Activated B cell treated with CpG ODN at 0.5 μM for 24 hours (primary cell): ENCODE data around the gene TNFSF11. TPM values are rescaled to one million over a fixed set of nuclear protein-coding genes. Genes with fewer than 3 reads are reported as not detected.

ENCODE experiments used
- ATAC-seq: fragments of 200-7000 bp; cut with Tn5 transposase; one replicate; pipeline ENCODE4 v1.10.0; 2021; ENCODE audit warnings: low read depth, mild to moderate bottlenecking, moderate library complexity
- CTCF ChIA-PET: fragments of 350-600 bp; sonication (Branson Sonifier 250); formaldehyde crosslinking; loops from one replicate; lab custom pipeline; 2021; ENCODE audit warnings: antibody characterized with exemption; lab: Charles Lee
- POLR2A ChIA-PET: fragments of 350-600 bp; sonication (Branson Sonifier 250); formaldehyde crosslinking; loops from one replicate; lab custom pipeline; 2021; ENCODE audit warnings: antibody characterized with exemption; lab: Charles Lee
- DNase-seq: peaks from one replicate; pipeline ENCODE4 v3.0.0; 2022
- H3K27ac Mint-ChIP-seq: one replicate; pipeline ENCODE4 v1.8.0; 2020; ENCODE audit warnings: mixed read lengths
- H3K27me3 Mint-ChIP-seq: one replicate; pipeline ENCODE4 v1.8.0; 2021; ENCODE audit warnings: mixed read lengths
- H3K36me3 Mint-ChIP-seq: one replicate; pipeline ENCODE4 v1.8.0; 2021; ENCODE audit warnings: low read depth, mixed read lengths
- H3K4me1 Mint-ChIP-seq: one replicate; pipeline ENCODE4 v1.8.0; 2021; ENCODE audit warnings: mixed read lengths
- H3K4me3 Mint-ChIP-seq: one replicate; pipeline ENCODE4 v1.8.0; 2020; ENCODE audit warnings: mild to moderate bottlenecking, mixed read lengths
- H3K9me3 Mint-ChIP-seq: one replicate; pipeline ENCODE4 v1.8.0; 2020; ENCODE audit warnings: mixed read lengths
- intact Hi-C: fragments of 100-400 bp; cut with micrococcal nuclease; formaldehyde crosslinking; loops from one replicate; pipeline ENCODE4 v1.15.1; 2024
- total RNA-seq: library from RNA; stranded (reverse); gene quantifications from 2 replicates; pipeline ENCODE4 v1.2.3, GENCODE V29; 2022
- TF ChIP-seq, protein P1 (sequence below): fragments of 200-600 bp; IDR thresholded peaks from one replicate; pipeline ENCODE4 v1.8.0; 2022; ENCODE audit warnings: antibody characterized with exemption, mild to moderate bottlenecking

Gene TNFSF11
- total RNA-seq, 1 donor from 2014 or later = 0.60 TPM

DNA sequence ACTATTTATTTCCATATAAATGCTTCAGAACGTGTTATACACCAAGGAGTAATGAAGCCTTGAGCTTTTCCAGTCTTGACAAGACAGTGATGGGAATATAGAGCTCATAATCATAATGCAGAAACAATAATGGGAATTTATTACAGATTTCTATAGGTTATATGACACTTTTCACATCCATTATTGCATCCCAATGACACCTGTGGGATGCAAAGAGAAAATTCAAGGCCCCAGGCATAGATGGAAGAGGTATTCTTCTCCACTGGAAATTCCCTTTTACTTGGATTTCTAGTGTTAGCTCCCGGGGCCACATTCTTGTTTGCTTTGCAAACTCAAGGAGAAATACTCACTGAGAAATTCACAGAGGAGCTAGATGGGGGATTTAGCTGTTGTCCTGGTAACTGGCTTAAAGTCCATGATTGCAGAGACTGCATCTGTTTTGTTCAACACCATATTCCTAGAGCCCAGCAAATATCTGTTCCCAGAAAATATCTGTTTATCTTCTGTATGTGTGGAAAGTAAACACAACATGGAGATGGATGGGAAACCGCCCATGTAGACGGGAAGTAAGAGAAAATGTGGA is 30.6 kb upstream of the TNFSF11 start:
- H3K4me1 Mint-ChIP-seq = no peaks in the 10 kb centered on the region
- no peak overlapping the region for H3K4me3 Mint-ChIP-seq
- no peaks in the 10 kb centered on the region for H3K36me3 Mint-ChIP-seq
- no peak for ATAC-seq
- ChIA-PET POLR2A (interaction anchor here (0.6 kb wide), 1 partner anchor 184 kb away, joined by 3 read pairs; no protein-coding TSS in a partner anchor), CTCF (no interaction called here)
- no peak overlapping the region for H3K27ac Mint-ChIP-seq
- TF ChIP-seq, protein P1, sequence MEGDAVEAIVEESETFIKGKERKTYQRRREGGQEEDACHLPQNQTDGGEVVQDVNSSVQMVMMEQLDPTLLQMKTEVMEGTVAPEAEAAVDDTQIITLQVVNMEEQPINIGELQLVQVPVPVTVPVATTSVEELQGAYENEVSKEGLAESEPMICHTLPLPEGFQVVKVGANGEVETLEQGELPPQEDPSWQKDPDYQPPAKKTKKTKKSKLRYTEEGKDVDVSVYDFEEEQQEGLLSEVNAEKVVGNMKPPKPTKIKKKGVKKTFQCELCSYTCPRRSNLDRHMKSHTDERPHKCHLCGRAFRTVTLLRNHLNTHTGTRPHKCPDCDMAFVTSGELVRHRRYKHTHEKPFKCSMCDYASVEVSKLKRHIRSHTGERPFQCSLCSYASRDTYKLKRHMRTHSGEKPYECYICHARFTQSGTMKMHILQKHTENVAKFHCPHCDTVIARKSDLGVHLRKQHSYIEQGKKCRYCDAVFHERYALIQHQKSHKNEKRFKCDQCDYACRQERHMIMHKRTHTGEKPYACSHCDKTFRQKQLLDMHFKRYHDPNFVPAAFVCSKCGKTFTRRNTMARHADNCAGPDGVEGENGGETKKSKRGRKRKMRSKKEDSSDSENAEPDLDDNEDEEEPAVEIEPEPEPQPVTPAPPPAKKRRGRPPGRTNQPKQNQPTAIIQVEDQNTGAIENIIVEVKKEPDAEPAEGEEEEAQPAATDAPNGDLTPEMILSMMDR = no peak
- no peak for DNase-seq
- H3K27me3 Mint-ChIP-seq = no peaks in the 10 kb centered on the region
- intact Hi-C loops = no loop called here
- no peaks in the 10 kb centered on the region for H3K9me3 Mint-ChIP-seq

DNA sequence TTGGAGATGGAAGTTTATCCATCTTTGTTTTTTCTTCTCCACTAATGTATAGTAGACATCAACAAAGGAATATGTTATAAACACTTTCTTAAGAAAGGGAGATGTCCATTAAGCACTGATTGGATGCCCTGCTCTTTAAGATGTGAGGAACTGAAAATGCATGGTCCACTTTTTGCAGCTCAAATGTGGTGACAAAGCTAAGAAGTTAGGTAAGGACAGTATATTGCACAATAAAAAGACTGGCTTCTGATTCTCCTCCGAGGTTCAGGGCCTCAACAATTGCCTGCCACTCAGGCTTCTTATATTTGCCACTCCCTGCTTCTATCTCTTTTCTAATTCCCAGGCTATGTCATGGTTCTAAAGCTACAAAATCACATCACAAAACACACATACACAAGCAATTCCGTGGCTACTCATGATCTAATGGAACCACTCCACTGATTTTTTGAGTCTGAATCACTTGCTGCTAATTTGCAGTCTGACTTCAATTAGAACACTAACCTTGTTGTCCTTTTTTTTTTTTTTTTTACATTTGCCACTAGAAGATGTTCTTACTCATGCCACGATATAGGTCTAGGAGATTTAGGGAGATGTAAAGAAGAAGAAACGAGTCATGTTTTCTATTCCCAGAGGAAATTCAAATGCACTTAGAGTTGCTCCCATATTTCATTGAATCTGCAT is 29.6 kb upstream of the TNFSF11 start:
- TF ChIP-seq, protein P1 = no peak
- intact Hi-C loops = no loop called here
- no peaks in the 10 kb centered on the region for H3K9me3 Mint-ChIP-seq
- CTCF ChIA-PET = no interaction called here
- H3K4me1 Mint-ChIP-seq = peaks cover 11% of the 10 kb centered on the region
- ATAC-seq (no peak), DNase-seq (no peak)
- H3K27me3 Mint-ChIP-seq = no peaks in the 10 kb centered on the region
- H3K36me3 Mint-ChIP-seq = no peaks in the 10 kb centered on the region
- no peak overlapping the region for H3K4me3 Mint-ChIP-seq
- POLR2A ChIA-PET = no interaction called here
- H3K27ac Mint-ChIP-seq = no peak overlapping the region

DNA sequence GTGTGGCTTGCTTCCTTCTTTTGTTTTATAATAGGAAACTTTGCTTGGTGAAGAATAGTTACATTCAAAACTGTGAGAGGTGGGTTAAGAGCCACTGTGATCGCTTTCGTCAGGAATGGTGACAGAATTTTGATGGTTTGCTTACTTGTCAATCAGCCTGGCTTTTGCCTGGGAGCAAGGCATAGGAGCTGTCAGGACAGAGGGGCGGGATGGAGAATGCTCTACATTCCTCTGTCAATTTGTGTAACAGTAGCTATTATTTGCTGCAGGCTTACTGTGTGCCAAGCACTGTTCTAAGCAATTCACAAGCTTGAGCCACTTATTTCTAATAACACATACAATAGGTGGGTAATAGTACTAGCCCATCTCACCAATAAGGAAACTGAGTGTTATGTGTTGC is 28.1 kb upstream of the TNFSF11 start:
- ChIA-PET POLR2A (no interaction called here), CTCF (no interaction called here)
- no peak overlapping the region for H3K4me3 Mint-ChIP-seq
- H3K27ac Mint-ChIP-seq = no peak overlapping the region
- TF ChIP-seq, protein P1 = no peak
- intact Hi-C loops = loop anchor here (5.0 kb wide), 1 partner anchor 46 kb away; no protein-coding TSS in a partner anchor
- ATAC-seq (no peak), DNase-seq (no peak)
- H3K4me1 Mint-ChIP-seq = peaks cover 16% of the 10 kb centered on the region
- no peaks in the 10 kb centered on the region for H3K27me3 Mint-ChIP-seq
- no peaks in the 10 kb centered on the region for H3K36me3 Mint-ChIP-seq
- H3K9me3 Mint-ChIP-seq = no peaks in the 10 kb centered on the region

DNA sequence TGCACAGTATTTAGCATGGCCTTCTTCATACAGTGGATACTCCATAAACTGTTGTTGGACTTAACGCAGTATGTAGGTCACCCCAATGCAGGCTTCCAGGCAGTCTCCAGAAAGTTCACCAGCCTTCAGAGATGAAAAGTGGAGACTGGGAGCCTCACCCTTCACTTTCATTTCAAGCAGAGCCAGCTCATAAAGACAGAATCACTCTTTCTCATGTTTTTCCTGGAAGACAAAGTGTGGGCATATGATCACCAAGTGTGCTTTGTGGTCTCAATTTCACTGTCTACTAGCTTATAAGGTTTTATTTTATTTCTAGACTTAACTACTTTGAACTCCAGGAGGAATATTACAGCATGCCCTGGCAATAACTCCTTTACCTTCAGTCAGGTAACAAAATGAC is 26.3 kb upstream of the TNFSF11 start:
- no peak for DNase-seq
- Mint-ChIP-seq H3K4me1 (peaks cover 16% of the 10 kb centered on the region), H3K27ac (no peak overlapping the region), H3K27me3 (no peaks in the 10 kb centered on the region), H3K9me3 (no peaks in the 10 kb centered on the region), H3K36me3 (no peaks in the 10 kb centered on the region), H3K4me3 (no peak overlapping the region)
- POLR2A ChIA-PET = interaction anchor here (0.7 kb wide), 1 partner anchor 21 kb away, joined by 3 read pairs; no protein-coding TSS in a partner anchor
- intact Hi-C loops = loop anchor here (1.0 to 5.0 kb wide), 2 partner anchors 45 to 170 kb away; no protein-coding TSS in a partner anchor
- no peak for ATAC-seq
- TF ChIP-seq, protein P1 = no peak
- CTCF ChIA-PET = no interaction called here

DNA sequence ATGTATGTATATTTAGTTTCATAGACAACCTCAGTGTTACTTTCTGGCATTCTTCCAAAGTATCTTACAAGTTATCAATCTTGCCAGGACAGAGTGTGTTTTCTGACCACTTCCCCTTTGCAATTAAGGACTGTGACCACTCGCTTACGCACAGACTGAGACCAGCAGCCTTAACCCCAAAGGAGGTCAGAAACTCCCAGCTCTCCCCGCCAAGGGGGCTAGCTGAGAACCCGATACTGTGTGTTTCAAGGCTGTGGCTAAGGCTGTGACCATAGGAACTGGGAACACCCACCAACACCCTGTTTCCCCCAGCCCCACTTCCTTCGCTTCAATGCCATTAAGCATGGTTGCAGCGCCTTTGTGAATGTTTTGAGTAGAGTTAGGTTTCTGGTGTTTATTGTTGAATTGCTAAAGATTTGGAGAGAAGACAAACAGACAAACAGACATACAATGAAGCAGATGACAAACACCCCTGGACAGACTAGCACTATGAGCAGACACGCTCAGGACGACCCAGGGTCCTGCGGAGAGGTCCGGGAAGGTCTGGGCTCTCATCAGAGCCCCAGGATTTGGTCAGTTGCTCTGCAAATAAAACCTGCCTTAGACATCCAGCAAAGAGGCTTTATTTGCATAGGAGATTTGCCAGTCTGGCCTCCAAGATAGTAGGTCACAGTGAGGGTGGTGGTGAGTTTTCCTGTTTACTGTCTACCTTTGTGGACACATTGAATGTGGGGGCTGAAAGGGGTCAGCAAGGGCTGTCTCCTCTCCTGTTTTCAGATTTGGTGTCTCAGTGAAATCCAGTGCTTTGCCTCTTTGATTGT is 25.0 kb upstream of the TNFSF11 start:
- Mint-ChIP-seq H3K9me3 (no peaks in the 10 kb centered on the region), H3K4me3 (peak overlapping the region; percentile 26), H3K27me3 (no peaks in the 10 kb centered on the region), H3K4me1 (peaks cover 16% of the 10 kb centered on the region), H3K36me3 (no peaks in the 10 kb centered on the region), H3K27ac (peak overlapping the region; percentile 27)
- TF ChIP-seq, protein P1 = no peak
- ATAC-seq = peak; percentile 85
- peak; percentile 22 for DNase-seq
- CTCF ChIA-PET = no interaction called here
- intact Hi-C loops = loop anchor here (1.0 to 5.0 kb wide), 2 partner anchors 43 to 172 kb away; no protein-coding TSS in a partner anchor
- POLR2A ChIA-PET = interaction anchor here (0.6 to 1.0 kb wide), 2 partner anchors 16 to 177 kb away, joined by 3 read pairs; no protein-coding TSS in a partner anchor
